ENCODE results near the gene NUP214. TPM values are rescaled to one million over a fixed set of nuclear protein-coding genes. Genes with fewer than 3 reads are reported as not detected.
"Not testable (repeated sequence)": the region's sequence is repeated elsewhere in the genome, so short reads cannot be mapped to it uniquely, and the experiment has no call there.

Gene NUP214
- total RNA-seq, 1 experiment from 2014 or later, result 34.9 TPM

GRCh38 chr9:131204285-131204684, 78.9 kb downstream of the NUP214 start:
- H3K9me3 ChIP-seq (ENCODE audit: control insufficient read depth, insufficient read depth, low read depth, low read length), result no peaks in the 10 kb centered on the region
- H3K4me1 ChIP-seq (ENCODE audit: control insufficient read depth, insufficient read depth, low read length), result no peaks in the 10 kb centered on the region
- no peak overlapping the region for H3K27ac ChIP-seq (ENCODE audit: low read length)
- CTCF ChIA-PET, result no interaction called here
- no peaks in the 10 kb centered on the region for H3K27me3 ChIP-seq (ENCODE audit: control insufficient read depth, insufficient read depth, low read length)
- intact Hi-C loops (cut with micrococcal nuclease; ENCODE audit: unreplicated experiment) (no loop called here), in situ Hi-C loops (cut with HindIII; ENCODE audit: low pct_unique_long_range_greater_than_20kb, low sequenced_read_pairs) (no loop called here)
- POLR2A ChIA-PET, result no interaction called here
- no TSS peak for BruUV-seq (replicated peaks)
- TF ChIP-seq SIN3A (IDR thresholded peaks at IDR 0.05; ENCODE audit: borderline replicate concordance, insufficient read depth, low read depth, low read length), result no peak
- no peak for TF ChIP-seq TCF7L2 (IDR thresholded peaks at IDR 0.05; ENCODE audit: low read depth, low read length)
- no peak for TF ChIP-seq POLR2AphosphoS5 (IDR thresholded peaks at IDR 0.05; ENCODE audit: low read depth, low read length)
- TF ChIP-seq, protein P1, sequence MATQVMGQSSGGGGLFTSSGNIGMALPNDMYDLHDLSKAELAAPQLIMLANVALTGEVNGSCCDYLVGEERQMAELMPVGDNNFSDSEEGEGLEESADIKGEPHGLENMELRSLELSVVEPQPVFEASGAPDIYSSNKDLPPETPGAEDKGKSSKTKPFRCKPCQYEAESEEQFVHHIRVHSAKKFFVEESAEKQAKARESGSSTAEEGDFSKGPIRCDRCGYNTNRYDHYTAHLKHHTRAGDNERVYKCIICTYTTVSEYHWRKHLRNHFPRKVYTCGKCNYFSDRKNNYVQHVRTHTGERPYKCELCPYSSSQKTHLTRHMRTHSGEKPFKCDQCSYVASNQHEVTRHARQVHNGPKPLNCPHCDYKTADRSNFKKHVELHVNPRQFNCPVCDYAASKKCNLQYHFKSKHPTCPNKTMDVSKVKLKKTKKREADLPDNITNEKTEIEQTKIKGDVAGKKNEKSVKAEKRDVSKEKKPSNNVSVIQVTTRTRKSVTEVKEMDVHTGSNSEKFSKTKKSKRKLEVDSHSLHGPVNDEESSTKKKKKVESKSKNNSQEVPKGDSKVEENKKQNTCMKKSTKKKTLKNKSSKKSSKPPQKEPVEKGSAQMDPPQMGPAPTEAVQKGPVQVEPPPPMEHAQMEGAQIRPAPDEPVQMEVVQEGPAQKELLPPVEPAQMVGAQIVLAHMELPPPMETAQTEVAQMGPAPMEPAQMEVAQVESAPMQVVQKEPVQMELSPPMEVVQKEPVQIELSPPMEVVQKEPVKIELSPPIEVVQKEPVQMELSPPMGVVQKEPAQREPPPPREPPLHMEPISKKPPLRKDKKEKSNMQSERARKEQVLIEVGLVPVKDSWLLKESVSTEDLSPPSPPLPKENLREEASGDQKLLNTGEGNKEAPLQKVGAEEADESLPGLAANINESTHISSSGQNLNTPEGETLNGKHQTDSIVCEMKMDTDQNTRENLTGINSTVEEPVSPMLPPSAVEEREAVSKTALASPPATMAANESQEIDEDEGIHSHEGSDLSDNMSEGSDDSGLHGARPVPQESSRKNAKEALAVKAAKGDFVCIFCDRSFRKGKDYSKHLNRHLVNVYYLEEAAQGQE (IDR thresholded peaks at IDR 0.05; ENCODE audit: insufficient read depth in 1 of 2, low read depth in 2 of 2, low read length in 1 of 2), result no peak
- TF ChIP-seq CTCF (IDR thresholded peaks at IDR 0.05), result no peak
- no peak overlapping the region for H3K4me3 ChIP-seq (ENCODE audit: low read depth in 2 of 2, low read length in 2 of 2)
- DNase-seq (ENCODE audit: low read depth, low spot score), result no peak
- peaks cover 2% of the 10 kb centered on the region; the same call in 1 of the 2 replicates for H3K36me3 ChIP-seq (ENCODE audit: control insufficient read depth, insufficient read depth, low read length)
- no peak for ATAC-seq

DNA sequence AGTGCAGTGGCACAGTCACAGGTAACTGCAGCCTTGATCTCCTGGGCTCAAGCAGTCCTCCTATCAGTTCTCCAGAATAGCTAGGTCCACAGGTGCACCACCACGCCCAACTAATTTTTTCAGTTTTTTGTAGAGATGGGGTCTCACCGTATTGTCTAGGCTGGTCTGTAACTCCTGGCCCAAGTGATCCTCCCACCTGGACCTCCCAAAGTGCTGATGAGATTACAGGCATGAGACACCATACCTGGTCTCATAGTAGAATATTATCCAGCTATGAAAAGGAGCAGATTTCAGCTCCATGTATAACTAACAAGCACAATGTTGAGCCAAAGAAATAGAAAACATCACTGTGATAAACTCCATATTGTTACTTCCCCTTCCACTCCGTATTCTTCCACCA, 81.1 kb downstream of the NUP214 start:
- no peak for ATAC-seq
- no peaks in the 10 kb centered on the region for H3K27me3 ChIP-seq (ENCODE audit: control insufficient read depth, insufficient read depth, low read length)
- H3K4me1 ChIP-seq (ENCODE audit: control insufficient read depth, insufficient read depth, low read length), result no peaks in the 10 kb centered on the region
- DNase-seq (ENCODE audit: low read depth, low spot score), result no peak
- no peaks in the 10 kb centered on the region for H3K9me3 ChIP-seq (ENCODE audit: control insufficient read depth, insufficient read depth, low read depth, low read length)
- TF ChIP-seq, protein P1 (IDR thresholded peaks at IDR 0.05; ENCODE audit: insufficient read depth in 1 of 2, low read depth in 2 of 2, low read length in 1 of 2), result no peak
- in situ Hi-C loops (cut with HindIII; ENCODE audit: low pct_unique_long_range_greater_than_20kb, low sequenced_read_pairs), result no loop called here
- POLR2A ChIA-PET, result no interaction called here
- CTCF ChIA-PET, result no interaction called here
- H3K36me3 ChIP-seq (ENCODE audit: control insufficient read depth, insufficient read depth, low read length), result peaks cover 2% of the 10 kb centered on the region; the same call in 1 of the 2 replicates
- no TSS peak for BruUV-seq (replicated peaks)
- intact Hi-C loops (cut with micrococcal nuclease; ENCODE audit: unreplicated experiment), result no loop called here
- no peak overlapping the region for H3K27ac ChIP-seq (ENCODE audit: low read length)
- no peak overlapping the region for H3K4me3 ChIP-seq (ENCODE audit: low read depth in 2 of 2, low read length in 2 of 2)

DNA sequence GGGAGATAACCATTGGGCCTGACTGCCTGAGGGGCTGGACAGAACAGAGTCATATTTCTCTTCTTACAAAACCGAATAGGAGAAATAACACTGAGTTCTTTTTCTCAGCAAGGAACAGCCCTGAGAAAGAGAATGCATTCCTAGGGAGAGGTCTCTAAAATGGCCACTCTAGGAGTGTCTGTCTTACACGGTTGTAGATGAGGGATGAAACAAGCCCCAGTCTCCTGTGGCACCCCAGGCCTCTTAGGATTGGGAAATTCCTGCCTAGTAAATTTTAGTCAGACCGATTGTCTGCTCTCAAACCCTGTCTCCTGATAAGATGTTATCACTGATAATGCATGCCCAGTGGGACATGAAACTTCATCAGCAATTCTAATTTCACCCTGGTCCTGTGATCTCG, 86.5 kb downstream of the NUP214 start:
- H3K4me3 ChIP-seq (ENCODE audit: low read depth in 2 of 2, low read length in 2 of 2); H3K27me3 ChIP-seq (ENCODE audit: control insufficient read depth, insufficient read depth, low read length); BruUV-seq (replicated peaks); H3K27ac ChIP-seq (ENCODE audit: low read length); POLR2A ChIA-PET; H3K4me1 ChIP-seq (ENCODE audit: control insufficient read depth, insufficient read depth, low read length); in situ Hi-C loops (cut with HindIII; ENCODE audit: low pct_unique_long_range_greater_than_20kb, low sequenced_read_pairs); H3K9me3 ChIP-seq (ENCODE audit: control insufficient read depth, insufficient read depth, low read depth, low read length); CTCF ChIA-PET; ATAC-seq; H3K36me3 ChIP-seq (ENCODE audit: control insufficient read depth, insufficient read depth, low read length); intact Hi-C loops (cut with micrococcal nuclease; ENCODE audit: unreplicated experiment); DNase-seq (ENCODE audit: low read depth, low spot score): not testable (repeated sequence)

Data from Panc1 (cell line).